Bladder microvascular endothelial cell (primary cell): ENCODE data around the gene SMTNL1. TPM values are rescaled to one million over a fixed set of nuclear protein-coding genes. Genes with fewer than 3 reads are reported as not detected.

ENCODE experiments used
- total RNA-seq: library from RNA; depleted of rRNA; stranded (reverse); fragments of >200 nt; gene quantifications from 2 replicates; pipeline ENCODE4 v1.2.3, GENCODE V29; 2014

Gene SMTNL1, protein sequence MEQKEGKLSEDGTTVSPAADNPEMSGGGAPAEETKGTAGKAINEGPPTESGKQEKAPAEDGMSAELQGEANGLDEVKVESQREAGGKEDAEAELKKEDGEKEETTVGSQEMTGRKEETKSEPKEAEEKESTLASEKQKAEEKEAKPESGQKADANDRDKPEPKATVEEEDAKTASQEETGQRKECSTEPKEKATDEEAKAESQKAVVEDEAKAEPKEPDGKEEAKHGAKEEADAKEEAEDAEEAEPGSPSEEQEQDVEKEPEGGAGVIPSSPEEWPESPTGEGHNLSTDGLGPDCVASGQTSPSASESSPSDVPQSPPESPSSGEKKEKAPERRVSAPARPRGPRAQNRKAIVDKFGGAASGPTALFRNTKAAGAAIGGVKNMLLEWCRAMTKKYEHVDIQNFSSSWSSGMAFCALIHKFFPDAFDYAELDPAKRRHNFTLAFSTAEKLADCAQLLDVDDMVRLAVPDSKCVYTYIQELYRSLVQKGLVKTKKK
- total RNA-seq = not detected in 2 replicates

DNA sequence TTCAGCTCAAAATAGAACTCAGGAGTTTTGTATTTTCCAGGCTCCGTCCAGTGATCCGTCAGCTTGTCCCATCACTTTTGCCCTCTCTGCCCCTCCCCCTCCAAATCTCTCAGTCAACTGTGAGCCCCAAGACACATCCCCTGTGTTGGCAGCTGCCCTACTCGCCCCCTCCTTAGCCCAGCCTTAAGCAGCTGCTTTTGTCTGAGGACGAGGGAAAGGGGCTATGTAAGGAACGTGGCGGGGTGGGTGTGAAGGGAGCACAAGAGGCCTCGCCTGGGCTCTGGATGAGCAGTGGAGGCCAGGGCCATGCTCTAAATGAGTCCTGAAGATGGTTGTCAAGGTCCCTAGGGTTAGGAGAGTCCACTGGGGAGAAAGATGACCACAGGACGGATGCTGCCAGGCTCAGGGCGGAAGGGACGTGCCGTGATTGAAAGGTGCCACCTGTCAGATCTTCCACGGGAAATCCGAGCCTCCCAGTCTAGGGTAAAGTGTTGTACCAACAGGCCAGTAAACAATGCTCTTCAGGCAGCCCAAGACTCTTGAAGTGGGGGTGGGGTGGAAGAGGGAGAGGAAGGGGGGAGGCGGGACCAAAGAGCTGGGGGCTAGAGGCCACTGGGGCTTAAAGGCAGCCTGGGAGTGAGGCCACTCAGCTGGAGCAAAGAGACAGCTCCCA, at the start of gene SMTNL1:
SMTNL1 (plus strand) TSS at position 649 of the 673 bp plus-strand sequence. CDS start 5,048 bp downstream, outside the sequence.

DNA sequence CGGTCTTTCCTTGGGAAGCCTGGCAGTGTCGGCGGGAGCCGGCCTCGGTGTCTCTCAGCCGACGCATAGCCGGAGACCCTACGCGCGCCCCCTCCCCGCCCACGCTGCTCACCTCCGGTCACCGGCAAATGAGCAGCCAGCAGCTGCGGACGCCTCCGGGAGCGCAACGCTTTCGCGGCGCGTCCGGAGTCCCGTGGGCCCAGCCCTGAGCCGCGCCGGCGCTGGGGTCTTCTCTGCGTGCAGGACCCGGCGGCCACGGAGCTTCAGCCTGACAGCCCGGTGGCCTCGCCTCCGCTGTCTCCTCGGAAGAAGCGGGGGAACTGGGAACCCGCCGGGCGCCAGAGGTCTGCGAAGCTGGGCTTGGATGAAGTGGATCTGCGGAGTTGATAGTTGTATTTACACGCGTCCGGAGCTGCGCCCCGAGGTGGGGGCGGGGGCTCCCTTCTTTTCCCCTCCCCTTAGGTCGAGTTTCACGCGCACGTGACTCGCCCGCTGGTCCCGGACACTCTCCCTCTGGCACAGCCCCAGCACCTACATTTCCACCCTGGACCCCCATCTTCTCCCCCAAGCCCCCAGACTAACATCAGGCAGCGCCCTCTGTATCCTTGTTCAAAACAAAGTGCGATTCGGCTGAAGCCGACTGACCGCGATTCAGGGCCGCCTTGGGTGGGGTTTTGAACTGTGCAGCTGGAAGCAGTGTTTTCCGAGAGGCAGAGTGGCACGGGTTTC, 21.9 kb upstream of the SMTNL1 start, which contains the start of gene SLC43A1:
SLC43A1 (minus strand) TSS at position 371 of the 729 bp plus-strand sequence. CDS start 1,591 bp downstream, outside the sequence.

DNA sequence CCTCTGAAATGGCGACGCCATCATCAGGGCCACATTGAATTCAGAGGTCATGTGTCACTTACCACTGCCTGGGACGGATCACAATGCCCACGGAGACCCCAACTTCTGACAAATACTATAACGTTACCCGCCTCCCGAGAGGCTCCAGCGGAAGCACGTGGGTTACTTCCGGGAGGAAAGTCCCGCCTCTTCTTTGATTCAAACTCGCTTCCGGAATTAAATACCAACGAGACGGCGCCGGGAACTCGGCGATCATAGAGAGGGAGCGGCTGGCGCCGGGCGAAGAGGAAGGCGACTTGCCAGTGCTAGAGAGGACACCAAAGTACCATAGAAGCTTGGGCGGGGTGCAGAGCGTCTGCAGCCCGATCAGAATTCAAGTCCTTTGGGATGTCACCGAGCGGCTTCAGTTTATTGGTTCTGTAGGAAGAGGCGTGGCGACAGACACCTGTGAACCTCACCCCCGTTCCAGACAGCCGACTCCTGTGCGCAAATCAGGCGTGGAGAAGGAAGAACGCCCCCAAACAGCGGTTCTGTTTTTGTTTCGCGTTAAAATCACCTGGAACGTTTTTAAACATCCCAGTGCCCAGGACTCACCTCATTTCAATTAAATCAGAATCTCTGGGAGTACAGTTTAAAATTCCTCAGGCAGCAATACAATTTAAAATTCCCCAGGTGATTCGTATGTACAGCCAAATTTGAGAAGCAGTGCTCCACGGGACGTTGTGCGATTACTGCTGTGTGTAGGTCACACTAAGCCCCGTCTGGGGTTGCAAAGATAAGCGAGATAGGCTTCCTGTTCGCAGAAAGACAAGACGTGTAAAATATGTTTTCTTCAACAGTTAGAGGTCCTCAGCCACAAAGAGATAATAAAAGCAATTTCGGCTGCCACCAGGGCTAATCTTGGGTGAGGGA, 6.5 kb upstream of the SMTNL1 start, which contains the start of gene TIMM10:
TIMM10 (minus strand) TSS at position 159 of the 912 bp plus-strand sequence. CDS start 565 bp downstream, outside the sequence.

DNA sequence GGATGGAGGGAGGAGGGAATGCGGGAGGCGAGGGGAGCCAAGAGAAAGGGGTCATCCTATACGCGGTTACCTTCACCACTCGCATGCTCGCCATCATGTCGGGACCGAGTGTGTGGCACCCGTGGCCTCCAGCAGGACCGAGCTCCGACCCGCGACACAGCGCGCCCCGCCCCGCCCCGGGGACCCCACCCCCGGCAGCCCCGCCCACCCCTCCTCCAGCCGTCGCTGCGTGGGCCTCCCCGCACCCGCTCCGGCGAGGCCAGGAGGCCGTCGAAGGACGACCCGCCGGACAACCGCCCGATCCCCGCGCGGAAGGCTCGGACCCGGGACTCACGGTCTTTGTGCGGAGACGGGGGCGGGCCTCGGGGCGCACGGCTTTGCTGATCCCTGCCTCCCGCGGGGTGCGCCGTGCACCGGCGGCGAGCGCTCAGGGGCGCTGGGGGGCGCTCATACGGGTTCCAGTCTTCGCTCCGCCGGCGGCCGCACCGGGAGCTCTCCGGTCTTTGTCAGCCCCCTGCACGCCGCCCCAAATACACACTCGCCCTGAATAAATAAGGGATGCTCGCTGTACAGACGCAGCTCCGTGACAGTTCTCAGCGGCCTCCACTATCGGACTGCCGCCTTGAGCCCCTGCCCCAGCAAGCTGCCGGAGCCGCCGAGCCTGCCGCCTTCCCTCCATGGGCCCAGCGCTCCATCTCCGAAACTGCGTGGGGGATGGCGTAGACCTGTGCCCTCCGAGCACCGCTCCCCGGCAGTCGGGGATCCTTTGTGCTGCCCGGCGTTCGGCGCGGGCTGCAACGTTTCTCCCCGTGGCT, 30.3 kb downstream of the SMTNL1 start, which contains the start of gene UBE2L6:
UBE2L6 (minus strand) TSS at position 158 of the 815 bp plus-strand sequence; CDS start at position 97, 61 bp downstream.

DNA sequence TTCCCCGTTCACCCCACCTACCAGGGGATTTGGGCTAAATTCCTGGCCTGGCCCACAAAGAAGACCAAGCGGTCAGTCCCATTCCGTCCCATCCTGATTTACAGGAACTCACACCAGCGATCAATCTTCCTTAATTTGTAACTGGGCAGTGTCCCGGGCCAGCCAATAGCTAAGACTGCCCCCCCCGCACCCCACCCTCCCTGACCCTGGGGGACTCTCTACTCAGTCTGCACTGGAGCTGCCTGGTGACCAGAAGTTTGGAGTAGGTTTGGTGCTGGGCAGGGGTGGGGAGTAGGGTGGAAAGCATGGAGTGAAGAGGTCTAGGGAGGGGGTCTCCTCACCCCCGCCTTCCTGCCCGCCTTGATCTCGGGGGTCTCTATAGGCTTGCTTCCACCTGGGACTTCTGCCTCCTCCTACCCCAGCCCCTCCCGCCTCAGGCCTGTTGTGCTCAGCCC, 60.1 kb downstream of the SMTNL1 start, which contains the start of gene SERPING1:
SERPING1 (plus strand) TSS at position 225 of the 455 bp plus-strand sequence. CDS start 586 bp downstream, outside the sequence.

Other genes starting within 250 kb of the SMTNL1 start
- gene TNKS1BP1, start 212.6 kb upstream of the SMTNL1 start, total RNA-seq = 54.4 and 66.6 TPM in 2 replicates
- 69.5 and 85.6 TPM in 2 replicates for gene SSRP1, start 201.7 kb upstream of the SMTNL1 start, total RNA-seq
- gene P2RX3, start 199.2 kb upstream of the SMTNL1 start, total RNA-seq = not detected in 2 replicates
- gene PRG3, start 156.4 kb upstream of the SMTNL1 start, total RNA-seq = not detected in 2 replicates
- gene PRG2, start 146.9 kb upstream of the SMTNL1 start, total RNA-seq = 0.25 and 0.32 TPM in 2 replicates
- 24.4 and 56.5 TPM in 2 replicates for gene SLC43A3, start 110.5 kb upstream of the SMTNL1 start, total RNA-seq
- 0.19 TPM in 1 of 2 replicates, not detected in the other for gene RTN4RL2, start 77.1 kb upstream of the SMTNL1 start, total RNA-seq
- gene SLC43A1, start 21.9 kb upstream of the SMTNL1 start, total RNA-seq = 8.7 and 15.5 TPM in 2 replicates
- 44.8 and 75.6 TPM in 2 replicates for gene TIMM10, start 6.8 kb upstream of the SMTNL1 start, total RNA-seq
- 32.7 and 45.5 TPM in 2 replicates for gene UBE2L6, start 30.1 kb downstream of the SMTNL1 start, total RNA-seq
- 0.13 and 0.16 TPM in 2 replicates for gene SERPING1, start 60.1 kb downstream of the SMTNL1 start, total RNA-seq
- gene YPEL4, start 112.3 kb downstream of the SMTNL1 start, total RNA-seq = 0.16 TPM in 1 of 2 replicates, not detected in the other
- 16.7 and 24.8 TPM in 2 replicates for gene CLP1, start 120.2 kb downstream of the SMTNL1 start, total RNA-seq
- gene ZDHHC5, start 130.5 kb downstream of the SMTNL1 start, total RNA-seq = 24.0 and 41.2 TPM in 2 replicates
- gene MED19, start 174.6 kb downstream of the SMTNL1 start, total RNA-seq = 15.2 and 16.4 TPM in 2 replicates
- 40.0 and 72.9 TPM in 2 replicates for gene TMX2, start 175.0 kb downstream of the SMTNL1 start, total RNA-seq
- 49.3 and 68.5 TPM in 2 replicates for gene SELENOH, start 203.9 kb downstream of the SMTNL1 start, total RNA-seq
- not detected in 2 replicates for gene BTBD18, start 214.2 kb downstream of the SMTNL1 start, total RNA-seq
- gene CTNND1, start 224.2 kb downstream of the SMTNL1 start, total RNA-seq = 169 and 366 TPM in 2 replicates